AG08396 (cell line): Measurements from ENCODE around the gene ARFGEF2.
"Not testable (repeated sequence)": the region's sequence is repeated elsewhere in the genome, so short reads cannot be mapped to it uniquely, and the experiment has no call there.

Experiments
- DNase-seq: peaks from one replicate; pipeline ENCODE4 v3.0.0; 2012; ENCODE audit warnings: low spot score, mixed read lengths

The ARFGEF2 gene

DNA sequence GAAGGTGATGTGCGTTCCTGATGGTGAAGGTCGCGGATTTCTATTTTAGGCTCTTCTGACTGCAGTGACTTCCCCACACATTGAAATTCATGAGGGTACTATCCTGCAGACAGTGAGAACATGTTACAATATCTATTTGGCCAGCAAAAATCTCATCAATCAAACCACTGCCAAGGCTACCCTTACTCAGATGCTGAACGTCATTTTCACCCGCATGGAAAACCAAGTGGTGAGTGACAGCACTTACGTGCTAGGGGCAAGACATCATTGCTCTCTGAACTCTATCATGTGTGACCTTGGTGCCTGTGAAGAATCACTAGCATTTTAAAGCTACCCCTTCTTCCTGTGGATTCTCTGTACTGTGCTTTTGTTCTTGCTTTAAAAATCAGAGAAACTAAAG is 31.1 kb downstream of the ARFGEF2 start:
- DNase-seq, result no peak

DNA sequence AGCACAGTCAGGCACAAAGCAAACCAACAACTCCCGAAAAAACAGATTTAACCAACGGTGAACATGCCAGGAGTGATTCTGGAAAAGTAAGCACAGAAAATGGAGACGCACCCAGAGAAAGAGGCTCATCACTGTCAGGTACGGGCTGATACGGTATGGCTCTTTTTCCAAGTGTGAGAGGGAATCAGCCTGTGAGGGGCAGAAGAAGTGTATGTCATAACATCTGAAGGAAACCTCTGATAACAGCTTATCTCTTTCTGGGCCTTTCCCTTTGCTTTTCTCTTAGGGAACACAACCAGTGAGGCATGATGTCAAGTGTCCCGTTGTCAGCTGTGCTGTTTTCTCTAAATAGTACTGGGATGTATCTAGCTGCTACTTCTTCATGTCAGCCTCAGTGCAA is 32.1 kb downstream of the ARFGEF2 start:
- no peak for DNase-seq

DNA sequence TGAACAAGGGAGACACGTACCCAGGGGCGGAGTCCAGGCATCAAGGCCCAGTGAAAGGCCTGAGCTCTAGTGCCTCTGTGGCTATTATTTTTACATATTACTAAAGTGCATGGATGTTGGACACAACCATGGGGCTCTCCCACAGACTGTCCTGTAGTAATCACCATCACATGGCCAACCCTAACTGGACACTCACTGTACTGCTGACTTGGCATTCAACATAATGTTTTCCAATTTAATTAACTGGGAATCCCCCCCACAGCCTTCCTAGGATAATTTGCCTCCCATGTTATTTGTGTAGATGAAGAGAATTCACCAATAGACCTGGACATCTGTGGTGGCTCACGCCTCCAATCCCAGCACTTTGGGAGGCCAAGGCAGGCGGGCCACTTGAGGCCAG is 34.5 kb downstream of the ARFGEF2 start:
- no peak for DNase-seq

DNA sequence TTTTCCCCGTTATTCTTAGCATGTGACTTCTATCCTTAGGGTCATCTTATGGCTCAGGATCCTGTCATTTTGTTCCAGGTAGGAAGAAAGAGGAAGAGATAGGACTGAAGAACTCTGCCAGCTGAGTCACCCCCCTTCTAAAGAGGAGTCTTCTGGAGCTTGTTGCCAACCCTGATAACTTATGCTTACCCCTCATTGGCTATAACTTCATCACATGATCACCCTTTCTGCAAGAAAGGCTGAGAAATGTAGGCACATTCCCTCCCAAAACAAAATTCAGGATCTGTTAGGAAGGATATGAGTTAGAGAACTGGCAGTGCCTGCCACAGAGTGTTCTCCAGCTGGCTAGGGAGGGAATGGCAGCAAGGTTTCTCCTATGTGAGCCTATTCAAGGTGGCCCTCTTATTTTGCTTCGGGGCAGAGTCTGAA is 35.6 kb downstream of the ARFGEF2 start:
- DNase-seq, result no peak

- DNase-seq, result no peak
Measured at GRCh38 chr20:48957533-48957932, 36.0 kb downstream of the ARFGEF2 start.

DNA sequence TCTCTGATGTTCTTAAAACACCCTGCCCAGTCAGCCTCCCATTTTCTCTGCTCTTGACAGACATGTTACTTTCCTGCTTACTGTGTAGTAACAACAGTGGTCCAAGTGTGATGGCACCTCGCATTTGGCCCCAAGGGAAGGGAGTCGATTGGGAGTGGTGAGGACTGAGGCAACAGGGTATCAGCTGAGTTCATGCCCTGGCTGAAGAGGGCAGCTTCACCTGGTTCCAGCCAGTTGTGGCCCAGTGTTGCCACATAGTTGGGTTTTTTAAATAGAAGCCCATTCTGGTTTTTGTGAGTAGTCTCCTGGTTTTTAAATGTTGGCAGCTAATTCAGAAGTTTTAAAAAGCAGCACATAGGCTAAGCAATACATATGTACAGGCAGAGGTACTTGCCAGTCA is 37.2 kb downstream of the ARFGEF2 start:
- no peak for DNase-seq

GRCh38 chr20:48959899-48960550 is 38.5 kb downstream of the ARFGEF2 start:
- no peak for DNase-seq

- no peak for DNase-seq
Measured at GRCh38 chr20:48962421-48962820, 40.9 kb downstream of the ARFGEF2 start.

DNA sequence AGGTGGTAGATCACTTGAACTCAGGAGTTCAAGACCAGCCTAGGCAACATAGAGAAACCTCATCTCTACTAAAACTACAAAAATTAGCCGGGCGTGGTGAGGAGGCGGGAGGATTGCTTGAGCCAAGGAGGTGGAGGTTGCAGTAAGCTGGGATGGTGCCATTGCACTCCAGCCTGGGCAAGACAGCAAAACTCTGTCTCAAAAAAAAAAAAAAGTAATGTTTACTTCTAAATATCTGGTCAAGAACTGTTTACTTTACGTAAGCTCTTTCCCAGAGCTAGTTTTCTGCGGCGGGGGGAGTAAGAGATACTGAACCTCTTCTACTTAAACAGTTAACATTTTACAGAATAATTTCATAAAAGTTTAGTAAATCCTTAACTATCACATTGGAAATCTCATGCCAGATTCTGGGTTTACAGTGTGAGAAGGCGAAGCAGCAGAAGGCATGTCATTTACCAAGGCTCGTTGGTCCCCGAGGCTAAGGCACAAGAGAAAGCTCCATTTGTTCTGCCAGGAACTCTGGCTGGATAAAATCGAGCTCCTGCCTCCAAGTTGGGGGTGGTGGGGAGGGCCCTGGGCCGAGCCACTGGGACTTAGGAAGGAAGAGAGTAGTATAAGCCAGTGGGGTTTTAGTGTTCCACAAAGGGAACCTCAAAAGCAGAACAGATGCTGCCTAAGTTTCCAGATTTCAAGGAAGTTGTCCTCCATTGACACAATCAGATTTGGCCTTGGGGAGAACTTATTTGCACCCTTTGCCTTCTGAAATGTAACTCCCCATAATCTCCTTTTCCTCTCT is 41.7 kb downstream of the ARFGEF2 start:
- no peak for DNase-seq

GRCh38 chr20:48965189-48965910 is 43.8 kb downstream of the ARFGEF2 start:
- DNase-seq, result peak; percentile 39

DNA sequence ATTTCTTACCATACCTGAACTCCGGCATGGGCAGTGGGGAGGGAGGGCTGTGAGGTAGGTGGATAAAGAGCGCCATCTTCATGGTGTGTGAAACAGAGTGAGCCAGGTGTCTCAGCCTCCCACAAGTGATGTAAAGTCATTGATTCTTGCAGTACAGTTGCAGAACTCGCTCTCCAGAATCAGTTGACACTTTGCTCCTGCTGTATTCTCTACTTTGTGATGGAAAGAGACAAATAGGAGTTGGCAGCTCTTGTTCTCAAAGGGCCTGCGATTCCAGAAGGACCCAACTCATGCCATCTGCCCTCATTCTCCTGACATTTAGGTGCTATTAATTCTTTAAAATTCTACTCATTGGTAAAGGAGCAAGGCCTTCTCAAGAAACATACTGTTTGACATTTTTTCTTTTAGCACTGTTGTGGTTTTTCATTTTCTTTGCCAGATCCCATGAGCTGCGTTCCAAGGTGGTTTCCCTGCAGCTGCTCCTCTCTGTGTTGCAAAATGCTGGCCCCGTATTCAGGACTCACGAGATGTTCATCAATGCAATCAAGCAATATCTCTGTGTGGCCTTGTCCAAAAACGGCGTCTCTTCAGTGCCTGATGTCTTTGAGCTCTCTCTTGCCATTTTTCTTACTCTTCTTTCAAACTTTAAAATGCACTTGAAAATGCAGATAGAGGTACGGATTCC is 49.3 kb downstream of the ARFGEF2 start:
- DNase-seq, result no peak

- DNase-seq, result no peak
Measured at GRCh38 chr20:48971956-48972355, 50.4 kb downstream of the ARFGEF2 start.

DNA sequence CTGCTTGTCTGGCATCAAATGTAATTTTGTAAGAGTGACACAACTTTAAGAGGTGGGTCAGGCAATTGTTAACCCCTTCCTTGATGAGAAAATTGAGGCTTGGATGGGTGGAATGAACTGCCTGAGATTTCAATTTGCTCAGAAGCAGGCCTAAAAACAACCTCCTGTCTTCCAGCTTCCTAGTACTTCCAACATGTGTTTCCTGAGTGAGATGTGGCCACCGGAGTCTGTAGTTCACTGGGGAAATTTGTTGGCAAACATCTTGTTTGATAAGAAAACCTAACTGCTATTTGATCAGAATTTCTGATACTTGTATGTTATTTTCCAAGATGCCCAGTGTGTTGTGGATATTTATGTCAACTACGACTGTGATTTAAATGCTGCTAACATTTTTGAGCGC is 51.3 kb downstream of the ARFGEF2 start:
- no peak for DNase-seq

DNA sequence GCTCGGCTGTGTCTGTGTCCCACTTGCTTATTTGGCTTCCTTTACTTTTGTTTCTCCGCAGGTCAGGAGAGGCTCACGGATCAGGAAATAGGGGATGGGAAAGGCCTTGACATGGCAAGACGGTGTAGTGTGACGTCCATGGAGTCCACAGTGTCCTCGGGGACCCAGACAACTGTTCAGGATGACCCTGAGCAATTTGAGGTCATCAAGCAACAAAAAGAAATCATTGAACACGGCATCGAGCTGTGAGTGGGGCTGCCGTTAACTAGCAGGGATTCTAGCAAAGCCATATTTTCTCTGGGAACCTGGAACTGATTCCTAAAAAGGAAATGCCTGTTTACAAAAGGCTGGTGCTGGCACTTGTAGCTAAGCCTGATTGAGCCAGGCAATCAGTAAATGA is 54.4 kb downstream of the ARFGEF2 start:
- DNase-seq, result no peak

GRCh38 chr20:48979980-48980379 is 58.5 kb downstream of the ARFGEF2 start:
- DNase-seq, result not testable (repeated sequence)

GRCh38 chr20:48983423-48984400 is 62.2 kb downstream of the ARFGEF2 start:
- peak; percentile 73 for DNase-seq

DNA sequence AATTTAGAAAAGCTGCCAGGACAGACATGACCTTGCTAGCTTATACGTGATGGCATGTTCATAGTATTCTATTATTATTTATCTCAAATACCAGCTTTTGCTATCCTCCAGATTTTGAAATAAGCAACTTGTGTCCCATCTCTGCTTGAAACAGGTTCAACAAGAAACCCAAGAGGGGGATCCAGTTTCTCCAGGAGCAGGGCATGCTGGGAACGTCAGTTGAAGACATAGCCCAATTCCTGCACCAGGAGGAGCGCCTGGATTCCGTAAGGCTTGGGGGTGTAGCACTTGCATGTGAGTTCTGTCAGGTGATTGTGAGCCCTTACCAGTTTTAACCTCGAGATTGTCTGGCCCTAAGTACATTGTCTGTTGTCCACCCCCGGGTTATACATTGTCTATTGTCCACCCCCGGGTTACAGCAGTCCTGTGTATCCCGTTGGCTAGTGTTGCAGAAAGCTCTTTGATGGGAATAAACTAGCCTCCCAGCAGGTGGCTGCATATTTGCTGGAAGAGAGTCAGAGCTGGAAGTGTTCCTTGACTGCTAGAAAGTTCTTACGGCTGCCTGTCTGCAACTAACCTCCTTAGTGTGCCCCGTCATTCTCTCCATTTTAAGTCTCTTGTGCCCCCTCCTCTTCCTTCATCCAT is 63.2 kb downstream of the ARFGEF2 start:
- no peak for DNase-seq

GRCh38 chr20:48986899-48987298 is 65.4 kb downstream of the ARFGEF2 start:
- no peak for DNase-seq

DNA sequence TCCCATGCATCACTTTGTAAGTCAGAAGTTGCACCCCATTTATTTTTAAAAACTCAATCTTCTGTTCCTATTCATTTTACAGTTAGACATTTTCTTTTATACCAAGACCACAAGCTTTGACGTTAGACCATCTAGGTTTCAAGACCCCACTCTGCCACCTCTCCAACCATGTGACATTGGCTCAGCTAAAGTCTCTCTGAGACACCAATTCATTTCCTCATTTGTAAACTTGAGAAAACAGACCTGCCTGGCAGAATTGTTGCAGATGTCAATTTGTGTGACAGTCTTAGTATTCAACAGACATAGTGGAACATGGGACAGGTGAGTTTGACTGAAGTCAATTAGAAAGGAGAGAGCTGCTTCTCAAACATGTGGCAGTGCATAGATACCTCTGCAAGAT is 69.0 kb downstream of the ARFGEF2 start:
- DNase-seq, result no peak

- DNase-seq, result no peak
Measured at GRCh38 chr20:48995589-48995988, 74.1 kb downstream of the ARFGEF2 start.
